ENCODE results near the gene LMBRD2.
"Not testable (repeated sequence)": the region's sequence is repeated elsewhere in the genome, so short reads cannot be mapped to it uniquely, and the experiment has no call there.

The LMBRD2 gene

DNA sequence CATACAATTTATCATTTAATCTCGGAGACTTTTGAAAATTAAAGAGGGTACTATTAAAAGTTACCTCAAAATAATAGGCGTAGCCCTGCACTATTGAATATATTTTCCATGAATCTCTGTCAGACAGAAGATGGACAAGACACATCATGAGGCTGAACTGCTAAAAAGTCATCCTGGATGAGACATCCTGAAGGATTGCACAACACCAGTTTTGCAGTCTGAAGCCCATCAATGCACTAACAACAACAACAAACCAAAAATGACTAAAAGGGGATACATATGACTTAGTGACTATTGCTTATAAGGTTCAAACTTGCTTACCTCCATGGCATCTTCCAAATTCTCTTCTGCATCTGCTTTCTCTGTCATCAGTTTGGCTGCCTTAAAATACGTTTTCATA lies 15.7 kb downstream of the LMBRD2 start:
- no peak for ATAC-seq
- TF ChIP-seq ESRRG (CRISPR knock-in tag; IDR thresholded peaks at IDR 0.05) (no peak), PPARA (CRISPR knock-in tag; IDR thresholded peaks at IDR 0.05; ENCODE audit: borderline replicate concordance) (no peak), BACH2 (CRISPR knock-in tag; IDR thresholded peaks at IDR 0.05; ENCODE audit: borderline replicate concordance) (no peak), TCF4 (CRISPR knock-in tag; IDR thresholded peaks at IDR 0.05; ENCODE audit: borderline replicate concordance) (no peak), ZFP30 (CRISPR knock-in tag; IDR thresholded peaks at IDR 0.05) (no peak), RARB (CRISPR knock-in tag; IDR thresholded peaks at IDR 0.05) (no peak), TOX (CRISPR knock-in tag; IDR thresholded peaks at IDR 0.05; ENCODE audit: borderline replicate concordance) (no peak), ISL1 (CRISPR knock-in tag; IDR thresholded peaks at IDR 0.05) (no peak), SNAI2 (CRISPR knock-in tag; IDR thresholded peaks at IDR 0.05) (no peak)
- TF ChIP-seq, protein P1, sequence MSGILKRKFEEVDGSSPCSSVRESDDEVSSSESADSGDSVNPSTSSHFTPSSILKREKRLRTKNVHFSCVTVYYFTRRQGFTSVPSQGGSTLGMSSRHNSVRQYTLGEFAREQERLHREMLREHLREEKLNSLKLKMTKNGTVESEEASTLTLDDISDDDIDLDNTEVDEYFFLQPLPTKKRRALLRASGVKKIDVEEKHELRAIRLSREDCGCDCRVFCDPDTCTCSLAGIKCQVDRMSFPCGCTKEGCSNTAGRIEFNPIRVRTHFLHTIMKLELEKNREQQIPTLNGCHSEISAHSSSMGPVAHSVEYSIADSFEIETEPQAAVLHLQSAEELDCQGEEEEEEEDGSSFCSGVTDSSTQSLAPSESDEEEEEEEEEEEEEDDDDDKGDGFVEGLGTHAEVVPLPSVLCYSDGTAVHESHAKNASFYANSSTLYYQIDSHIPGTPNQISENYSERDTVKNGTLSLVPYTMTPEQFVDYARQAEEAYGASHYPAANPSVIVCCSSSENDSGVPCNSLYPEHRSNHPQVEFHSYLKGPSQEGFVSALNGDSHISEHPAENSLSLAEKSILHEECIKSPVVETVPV (CRISPR knock-in tag; IDR thresholded peaks at IDR 0.05), result no peak
- TF ChIP-seq, protein P2, sequence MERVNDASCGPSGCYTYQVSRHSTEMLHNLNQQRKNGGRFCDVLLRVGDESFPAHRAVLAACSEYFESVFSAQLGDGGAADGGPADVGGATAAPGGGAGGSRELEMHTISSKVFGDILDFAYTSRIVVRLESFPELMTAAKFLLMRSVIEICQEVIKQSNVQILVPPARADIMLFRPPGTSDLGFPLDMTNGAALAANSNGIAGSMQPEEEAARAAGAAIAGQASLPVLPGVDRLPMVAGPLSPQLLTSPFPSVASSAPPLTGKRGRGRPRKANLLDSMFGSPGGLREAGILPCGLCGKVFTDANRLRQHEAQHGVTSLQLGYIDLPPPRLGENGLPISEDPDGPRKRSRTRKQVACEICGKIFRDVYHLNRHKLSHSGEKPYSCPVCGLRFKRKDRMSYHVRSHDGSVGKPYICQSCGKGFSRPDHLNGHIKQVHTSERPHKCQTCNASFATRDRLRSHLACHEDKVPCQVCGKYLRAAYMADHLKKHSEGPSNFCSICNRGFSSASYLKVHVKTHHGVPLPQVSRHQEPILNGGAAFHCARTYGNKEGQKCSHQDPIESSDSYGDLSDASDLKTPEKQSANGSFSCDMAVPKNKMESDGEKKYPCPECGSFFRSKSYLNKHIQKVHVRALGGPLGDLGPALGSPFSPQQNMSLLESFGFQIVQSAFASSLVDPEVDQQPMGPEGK (CRISPR knock-in tag; IDR thresholded peaks at IDR 0.05; ENCODE audit: borderline replicate concordance), result no peak
- TF ChIP-seq, protein P3, sequence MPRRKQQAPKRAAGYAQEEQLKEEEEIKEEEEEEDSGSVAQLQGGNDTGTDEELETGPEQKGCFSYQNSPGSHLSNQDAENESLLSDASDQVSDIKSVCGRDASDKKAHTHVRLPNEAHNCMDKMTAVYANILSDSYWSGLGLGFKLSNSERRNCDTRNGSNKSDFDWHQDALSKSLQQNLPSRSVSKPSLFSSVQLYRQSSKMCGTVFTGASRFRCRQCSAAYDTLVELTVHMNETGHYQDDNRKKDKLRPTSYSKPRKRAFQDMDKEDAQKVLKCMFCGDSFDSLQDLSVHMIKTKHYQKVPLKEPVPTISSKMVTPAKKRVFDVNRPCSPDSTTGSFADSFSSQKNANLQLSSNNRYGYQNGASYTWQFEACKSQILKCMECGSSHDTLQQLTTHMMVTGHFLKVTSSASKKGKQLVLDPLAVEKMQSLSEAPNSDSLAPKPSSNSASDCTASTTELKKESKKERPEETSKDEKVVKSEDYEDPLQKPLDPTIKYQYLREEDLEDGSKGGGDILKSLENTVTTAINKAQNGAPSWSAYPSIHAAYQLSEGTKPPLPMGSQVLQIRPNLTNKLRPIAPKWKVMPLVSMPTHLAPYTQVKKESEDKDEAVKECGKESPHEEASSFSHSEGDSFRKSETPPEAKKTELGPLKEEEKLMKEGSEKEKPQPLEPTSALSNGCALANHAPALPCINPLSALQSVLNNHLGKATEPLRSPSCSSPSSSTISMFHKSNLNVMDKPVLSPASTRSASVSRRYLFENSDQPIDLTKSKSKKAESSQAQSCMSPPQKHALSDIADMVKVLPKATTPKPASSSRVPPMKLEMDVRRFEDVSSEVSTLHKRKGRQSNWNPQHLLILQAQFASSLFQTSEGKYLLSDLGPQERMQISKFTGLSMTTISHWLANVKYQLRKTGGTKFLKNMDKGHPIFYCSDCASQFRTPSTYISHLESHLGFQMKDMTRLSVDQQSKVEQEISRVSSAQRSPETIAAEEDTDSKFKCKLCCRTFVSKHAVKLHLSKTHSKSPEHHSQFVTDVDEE (CRISPR knock-in tag; IDR thresholded peaks at IDR 0.05), result no peak

DNA sequence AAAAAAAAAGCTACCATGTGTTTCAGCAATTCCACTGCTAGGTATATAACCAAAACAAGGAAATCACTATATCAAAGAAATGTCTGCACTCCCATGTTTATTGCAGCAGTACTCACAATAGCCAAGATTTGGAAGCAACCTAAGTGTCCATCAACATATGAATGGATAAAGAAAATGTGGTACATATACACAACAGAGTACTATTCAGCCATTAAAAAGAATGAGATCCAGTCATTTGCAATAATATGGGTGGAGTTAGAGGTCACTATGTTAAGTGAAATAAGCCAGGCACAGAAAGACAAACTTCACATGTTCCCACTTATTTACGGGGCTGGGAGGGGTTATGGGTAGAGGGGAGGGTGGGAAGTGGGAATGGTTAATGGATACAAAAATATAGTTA lies 18.7 kb downstream of the LMBRD2 start:
- peak; percentile 71 for TF ChIP-seq ZNF8 (CRISPR knock-in tag; IDR thresholded peaks at IDR 0.05)
- ATAC-seq, result not testable (repeated sequence)

DNA sequence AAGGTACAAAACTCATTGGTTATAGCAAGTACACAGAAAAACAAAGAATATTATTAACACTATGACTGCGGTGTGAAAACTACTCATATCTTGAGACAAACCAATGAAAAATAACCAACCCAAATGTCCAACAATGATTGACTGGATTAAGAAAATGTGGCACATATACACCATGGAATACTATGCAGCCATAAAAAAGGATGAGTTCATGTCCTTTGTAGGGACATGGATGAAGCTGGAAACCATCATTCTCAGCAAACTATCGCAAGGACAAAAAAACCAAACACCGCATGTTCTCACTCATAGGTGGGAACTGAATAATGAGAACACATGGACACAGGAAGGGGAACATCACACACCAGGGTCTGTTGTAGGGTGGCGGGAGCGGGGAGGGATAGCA lies 22.0 kb downstream of the LMBRD2 start:
- not testable (repeated sequence) for ATAC-seq

DNA sequence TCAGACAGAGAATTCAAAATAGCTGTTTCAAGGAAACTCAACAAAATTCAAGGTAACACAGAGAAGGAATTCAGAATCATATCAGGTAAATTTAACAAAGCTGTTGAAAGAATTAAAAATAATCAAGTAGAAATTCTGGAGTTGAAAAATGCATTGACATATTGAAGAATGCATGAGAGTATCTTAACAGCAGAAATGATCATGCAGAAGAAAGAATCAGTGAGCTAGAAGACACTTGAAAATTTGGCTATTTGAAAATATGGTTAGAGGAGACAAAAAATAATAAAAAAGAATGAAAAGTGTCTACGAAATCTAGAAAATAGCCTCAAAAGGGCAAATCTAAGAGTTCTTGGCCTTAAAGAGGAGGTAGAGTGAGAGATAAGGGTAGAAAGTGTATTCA lies 22.9 kb downstream of the LMBRD2 start:
- TF ChIP-seq SNAI2 (CRISPR knock-in tag; IDR thresholded peaks at IDR 0.05) (no peak), ARNTL (CRISPR knock-in tag; IDR thresholded peaks at IDR 0.05; ENCODE audit: borderline replicate concordance, low read depth) (no peak), ZFP30 (CRISPR knock-in tag; IDR thresholded peaks at IDR 0.05) (peak; percentile 85)
- ATAC-seq, result no peak

DNA sequence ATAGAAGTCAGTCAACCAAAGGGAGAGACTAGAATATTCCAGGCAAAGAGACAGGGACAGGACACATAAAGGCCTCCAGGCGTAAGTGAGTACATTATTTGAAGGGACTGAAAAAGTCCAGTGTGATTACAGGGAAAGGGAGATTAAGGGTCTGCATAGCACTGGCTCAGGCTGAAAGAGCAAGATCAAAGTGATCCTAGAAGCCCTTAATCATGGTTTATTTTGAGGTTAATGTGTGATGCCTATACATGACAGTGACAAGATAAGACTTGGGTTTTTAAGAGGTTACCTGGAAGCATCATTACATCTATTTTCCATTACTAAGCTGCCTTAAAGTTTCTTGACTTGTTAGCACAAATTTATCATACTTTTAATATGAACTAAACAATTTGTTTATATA lies 25.8 kb downstream of the LMBRD2 start:
- no peak for ATAC-seq
- no peak for TF ChIP-seq OSR1 (CRISPR knock-in tag; IDR thresholded peaks at IDR 0.05)
- no peak for TF ChIP-seq ZNF70 (CRISPR knock-in tag; IDR thresholded peaks at IDR 0.05)
- no peak for TF ChIP-seq BACH2 (CRISPR knock-in tag; IDR thresholded peaks at IDR 0.05; ENCODE audit: borderline replicate concordance)
- TF ChIP-seq ZC3H10 (CRISPR knock-in tag; IDR thresholded peaks at IDR 0.05), result no peak
- TF ChIP-seq ZFP3 (CRISPR knock-in tag; IDR thresholded peaks at IDR 0.05), result no peak

DNA sequence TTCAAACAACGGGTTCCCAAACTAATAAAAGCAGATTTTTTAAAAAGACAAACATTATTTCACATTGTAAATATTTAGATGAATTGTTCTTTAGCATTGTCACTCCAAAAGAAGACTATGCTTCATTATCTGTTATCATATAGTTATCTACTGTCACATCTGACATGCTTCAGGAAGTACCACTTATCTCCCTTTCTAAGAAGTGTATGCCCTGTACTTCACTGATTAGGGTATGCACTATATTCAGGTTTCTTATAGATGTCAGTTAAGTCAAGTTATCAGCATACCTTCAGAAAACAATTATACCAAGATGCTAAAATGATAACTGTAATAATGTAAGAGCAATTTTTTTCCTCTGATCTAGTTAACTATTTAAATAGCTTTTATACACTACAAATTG lies 40.4 kb downstream of the LMBRD2 start:
- no peak for ATAC-seq
- TF ChIP-seq, protein P3 (CRISPR knock-in tag; IDR thresholded peaks at IDR 0.05), result no peak
- no peak for TF ChIP-seq CSDC2 (CRISPR knock-in tag; IDR thresholded peaks at IDR 0.05)
- TF ChIP-seq, protein P4, sequence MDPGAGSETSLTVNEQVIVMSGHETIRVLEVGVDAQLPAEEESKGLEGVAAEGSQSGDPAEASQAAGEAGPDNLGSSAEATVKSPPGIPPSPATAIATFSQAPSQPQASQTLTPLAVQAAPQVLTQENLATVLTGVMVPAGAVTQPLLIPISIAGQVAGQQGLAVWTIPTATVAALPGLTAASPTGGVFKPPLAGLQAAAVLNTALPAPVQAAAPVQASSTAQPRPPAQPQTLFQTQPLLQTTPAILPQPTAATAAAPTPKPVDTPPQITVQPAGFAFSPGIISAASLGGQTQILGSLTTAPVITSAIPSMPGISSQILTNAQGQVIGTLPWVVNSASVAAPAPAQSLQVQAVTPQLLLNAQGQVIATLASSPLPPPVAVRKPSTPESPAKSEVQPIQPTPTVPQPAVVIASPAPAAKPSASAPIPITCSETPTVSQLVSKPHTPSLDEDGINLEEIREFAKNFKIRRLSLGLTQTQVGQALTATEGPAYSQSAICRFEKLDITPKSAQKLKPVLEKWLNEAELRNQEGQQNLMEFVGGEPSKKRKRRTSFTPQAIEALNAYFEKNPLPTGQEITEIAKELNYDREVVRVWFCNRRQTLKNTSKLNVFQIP (CRISPR knock-in tag; IDR thresholded peaks at IDR 0.05; ENCODE audit: borderline replicate concordance, low read depth), result no peak
- TF ChIP-seq, protein P5, sequence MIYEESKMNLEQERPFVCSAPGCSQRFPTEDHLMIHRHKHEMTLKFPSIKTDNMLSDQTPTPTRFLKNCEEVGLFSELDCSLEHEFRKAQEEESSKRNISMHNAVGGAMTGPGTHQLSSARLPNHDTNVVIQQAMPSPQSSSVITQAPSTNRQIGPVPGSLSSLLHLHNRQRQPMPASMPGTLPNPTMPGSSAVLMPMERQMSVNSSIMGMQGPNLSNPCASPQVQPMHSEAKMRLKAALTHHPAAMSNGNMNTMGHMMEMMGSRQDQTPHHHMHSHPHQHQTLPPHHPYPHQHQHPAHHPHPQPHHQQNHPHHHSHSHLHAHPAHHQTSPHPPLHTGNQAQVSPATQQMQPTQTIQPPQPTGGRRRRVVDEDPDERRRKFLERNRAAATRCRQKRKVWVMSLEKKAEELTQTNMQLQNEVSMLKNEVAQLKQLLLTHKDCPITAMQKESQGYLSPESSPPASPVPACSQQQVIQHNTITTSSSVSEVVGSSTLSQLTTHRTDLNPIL (CRISPR knock-in tag; IDR thresholded peaks at IDR 0.05; ENCODE audit: low read depth), result no peak
- TF ChIP-seq SNAI2 (CRISPR knock-in tag; IDR thresholded peaks at IDR 0.05), result no peak
- TF ChIP-seq ZNF8 (CRISPR knock-in tag; IDR thresholded peaks at IDR 0.05), result no peak
- no peak for TF ChIP-seq ARNTL (CRISPR knock-in tag; IDR thresholded peaks at IDR 0.05; ENCODE audit: borderline replicate concordance, low read depth)
- TF ChIP-seq ZFP3 (CRISPR knock-in tag; IDR thresholded peaks at IDR 0.05), result no peak
